Panc1 (cell line): ENCODE measurements around the gene HTR3D.

ENCODE experiments used
- CTCF ChIP-seq: fragments of 450-650 bp; IDR thresholded peaks from 2 replicates; pipeline ENCODE4 v1.5.1; 2017; ENCODE audit warnings: mild to moderate bottlenecking
- TF ChIP-seq, protein P1 (sequence below), 2 experiments: IDR thresholded peaks; 2 replicates each; pipeline ENCODE4 v1.6.1; 2011 to 2012; ENCODE audit warnings: low read depth in 2 of 2, control low read depth in 1 of 2, low read length in 1 of 2, mild to moderate bottlenecking in 1 of 2, moderate library complexity in 1 of 2; ENCODE audit not compliant: insufficient read depth in 1 of 2

DNA sequence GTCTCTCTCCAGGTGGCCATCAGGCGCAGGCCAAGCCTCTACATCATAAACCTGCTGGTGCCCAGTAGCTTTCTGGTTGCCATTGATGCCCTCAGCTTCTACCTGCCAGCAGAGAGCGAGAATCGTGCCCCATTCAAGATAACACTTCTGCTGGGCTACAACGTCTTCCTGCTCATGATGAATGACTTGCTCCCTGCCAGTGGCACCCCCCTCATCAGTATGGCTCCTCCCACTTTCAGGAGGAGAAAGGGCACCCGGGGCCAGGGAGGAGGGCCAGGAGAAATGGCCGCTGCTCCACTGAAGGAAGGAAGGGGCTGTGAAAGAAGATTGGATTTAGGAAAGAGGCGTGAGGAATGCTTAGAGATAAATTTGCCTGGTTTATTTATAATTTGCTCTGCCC lies 27.9 kb downstream of the HTR3D start:
- TF ChIP-seq, protein P1, sequence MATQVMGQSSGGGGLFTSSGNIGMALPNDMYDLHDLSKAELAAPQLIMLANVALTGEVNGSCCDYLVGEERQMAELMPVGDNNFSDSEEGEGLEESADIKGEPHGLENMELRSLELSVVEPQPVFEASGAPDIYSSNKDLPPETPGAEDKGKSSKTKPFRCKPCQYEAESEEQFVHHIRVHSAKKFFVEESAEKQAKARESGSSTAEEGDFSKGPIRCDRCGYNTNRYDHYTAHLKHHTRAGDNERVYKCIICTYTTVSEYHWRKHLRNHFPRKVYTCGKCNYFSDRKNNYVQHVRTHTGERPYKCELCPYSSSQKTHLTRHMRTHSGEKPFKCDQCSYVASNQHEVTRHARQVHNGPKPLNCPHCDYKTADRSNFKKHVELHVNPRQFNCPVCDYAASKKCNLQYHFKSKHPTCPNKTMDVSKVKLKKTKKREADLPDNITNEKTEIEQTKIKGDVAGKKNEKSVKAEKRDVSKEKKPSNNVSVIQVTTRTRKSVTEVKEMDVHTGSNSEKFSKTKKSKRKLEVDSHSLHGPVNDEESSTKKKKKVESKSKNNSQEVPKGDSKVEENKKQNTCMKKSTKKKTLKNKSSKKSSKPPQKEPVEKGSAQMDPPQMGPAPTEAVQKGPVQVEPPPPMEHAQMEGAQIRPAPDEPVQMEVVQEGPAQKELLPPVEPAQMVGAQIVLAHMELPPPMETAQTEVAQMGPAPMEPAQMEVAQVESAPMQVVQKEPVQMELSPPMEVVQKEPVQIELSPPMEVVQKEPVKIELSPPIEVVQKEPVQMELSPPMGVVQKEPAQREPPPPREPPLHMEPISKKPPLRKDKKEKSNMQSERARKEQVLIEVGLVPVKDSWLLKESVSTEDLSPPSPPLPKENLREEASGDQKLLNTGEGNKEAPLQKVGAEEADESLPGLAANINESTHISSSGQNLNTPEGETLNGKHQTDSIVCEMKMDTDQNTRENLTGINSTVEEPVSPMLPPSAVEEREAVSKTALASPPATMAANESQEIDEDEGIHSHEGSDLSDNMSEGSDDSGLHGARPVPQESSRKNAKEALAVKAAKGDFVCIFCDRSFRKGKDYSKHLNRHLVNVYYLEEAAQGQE (IDR thresholded peaks at IDR 0.05; ENCODE audit: insufficient read depth in 1 of 2, low read depth in 2 of 2, low read length in 1 of 2): no peak
- TF ChIP-seq CTCF: no peak
